Astrocyte (in vitro differentiated cells and primary cell): Measurements from ENCODE around the gene CPE. TPM values are rescaled to one million over a fixed set of nuclear protein-coding genes. Genes with fewer than 3 reads are reported as not detected.

Source experiments
- DNase-seq: peaks from one replicate; pipeline ENCODE4 v3.0.0-alpha.2; 2010; ENCODE audit warnings: low read depth
- FAIRE-seq: peaks from 2 replicates; lab custom pipeline; 2011; peaks lifted over from hg19 to GRCh38; lab: Jason Lieb, UNC
- H2AFZ ChIP-seq: 2 replicates; pipeline ENCODE4 v1.6.0; 2012; ENCODE audit warnings: low read depth, low read length, inconsistent platforms
- H3K27ac ChIP-seq: 2 replicates; pipeline ENCODE4 v1.5.1; 2011; ENCODE audit warnings: low read depth, low read length, inconsistent platforms
- H3K27me3 ChIP-seq: 2 replicates; pipeline ENCODE4 v1.6.0; 2011; ENCODE audit warnings: low read length, inconsistent platforms; ENCODE audit not compliant: insufficient read depth
- H3K36me3 ChIP-seq: 2 replicates; pipeline ENCODE4 v1.5.1; 2011; ENCODE audit warnings: low read length, inconsistent platforms; ENCODE audit not compliant: insufficient read depth
- H3K4me1 ChIP-seq: 2 replicates; pipeline ENCODE4 v1.5.1; 2011; ENCODE audit warnings: low read length, inconsistent platforms; ENCODE audit not compliant: insufficient read depth
- H3K4me2 ChIP-seq: 2 replicates; pipeline ENCODE4 v1.6.0; 2012; ENCODE audit warnings: low read length, inconsistent platforms
- H3K4me3 ChIP-seq: 2 replicates; pipeline ENCODE4 v1.5.1; 2011; ENCODE audit warnings: low read depth, mild to moderate bottlenecking, low read length, inconsistent platforms; ENCODE audit not compliant: insufficient read depth
- H3K79me2 ChIP-seq: 2 replicates; pipeline ENCODE4 v1.6.0; 2012; ENCODE audit warnings: mild to moderate bottlenecking, low read length, inconsistent platforms; ENCODE audit not compliant: insufficient read depth
- H3K9ac ChIP-seq: 2 replicates; pipeline ENCODE4 v1.6.0; 2012; ENCODE audit warnings: mild to moderate bottlenecking, low read length, inconsistent platforms
- H3K9me3 ChIP-seq: 2 replicates; pipeline ENCODE4 v1.5.1; 2012; ENCODE audit warnings: low read depth, mild to moderate bottlenecking, low read length, inconsistent platforms; ENCODE audit not compliant: insufficient read depth
- H4K20me1 ChIP-seq: 2 replicates; pipeline ENCODE4 v1.6.0; 2012; ENCODE audit warnings: low read length, inconsistent platforms; ENCODE audit not compliant: insufficient read depth
- H3K27ac Mint-ChIP-seq: one replicate; pipeline ENCODE4 v1.8.0; 2021; ENCODE audit warnings: mild to moderate bottlenecking, mixed read lengths; ENCODE audit not compliant: unreplicated experiment
- H3K27me3 Mint-ChIP-seq: one replicate; pipeline ENCODE4 v1.8.0; 2021; ENCODE audit warnings: low read depth, mixed read lengths; ENCODE audit not compliant: unreplicated experiment
- H3K36me3 Mint-ChIP-seq: one replicate; pipeline ENCODE4 v1.8.0; 2021; ENCODE audit warnings: low read depth, mixed read lengths; ENCODE audit not compliant: unreplicated experiment
- H3K4me1 Mint-ChIP-seq: one replicate; pipeline ENCODE4 v1.8.0; 2021; ENCODE audit warnings: low read depth, mixed read lengths; ENCODE audit not compliant: unreplicated experiment
- H3K4me3 Mint-ChIP-seq: one replicate; pipeline ENCODE4 v1.8.0; 2021; ENCODE audit warnings: mild to moderate bottlenecking, moderate library complexity, mixed read lengths; ENCODE audit not compliant: unreplicated experiment
- H3K9me3 Mint-ChIP-seq: one replicate; pipeline ENCODE4 v1.8.0; 2021; ENCODE audit warnings: mild to moderate bottlenecking, mixed read lengths; ENCODE audit not compliant: unreplicated experiment
- EZH2 ChIP-seq: IDR thresholded peaks from 2 replicates; pipeline ENCODE4 v1.6.1; 2012; ENCODE audit warnings: mild to moderate bottlenecking, low read length, inconsistent platforms; ENCODE audit not compliant: insufficient read depth
- total RNA-seq: library from RNA; stranded (reverse); gene quantifications from 2 replicates; pipeline ENCODE4 v1.2.1, GENCODE V29; 2021
- TF ChIP-seq, protein P1 (sequence below): IDR thresholded peaks from 2 replicates; pipeline ENCODE4 v1.5.1; 2011; ENCODE audit warnings: low read depth, mild to moderate bottlenecking, inconsistent platforms, low read length, moderate library complexity; ENCODE audit not compliant: insufficient read depth

CPE gene
- total RNA-seq, 1 donor from 2014 or later: 380 TPM

DNA sequence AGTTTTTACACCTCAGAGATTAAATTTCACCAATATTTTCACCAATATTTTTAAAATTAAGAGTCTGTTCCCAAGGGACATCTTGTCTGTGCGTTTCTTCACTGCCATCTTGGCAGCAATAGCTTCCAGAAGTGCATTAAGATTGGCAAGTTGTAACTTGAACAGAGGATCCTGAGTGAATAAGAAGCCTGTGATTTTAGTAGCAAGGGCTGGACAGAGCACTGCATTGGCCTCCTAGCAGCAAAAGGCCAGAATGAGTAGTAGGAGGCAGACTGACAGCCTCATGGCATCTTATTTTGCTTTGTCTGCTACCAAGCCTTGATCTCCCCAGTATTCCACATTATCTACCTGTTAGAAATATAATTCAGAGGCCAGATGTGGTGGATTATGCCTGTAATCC, 138.4 kb downstream of the CPE start:
- H3K36me3 ChIP-seq: no peaks in the 10 kb centered on the region
- H3K9me3 Mint-ChIP-seq: peaks cover 2% of the 10 kb centered on the region
- no peaks in the 10 kb centered on the region for H3K4me1 Mint-ChIP-seq
- no peak for TF ChIP-seq EZH2
- TF ChIP-seq, protein P1, sequence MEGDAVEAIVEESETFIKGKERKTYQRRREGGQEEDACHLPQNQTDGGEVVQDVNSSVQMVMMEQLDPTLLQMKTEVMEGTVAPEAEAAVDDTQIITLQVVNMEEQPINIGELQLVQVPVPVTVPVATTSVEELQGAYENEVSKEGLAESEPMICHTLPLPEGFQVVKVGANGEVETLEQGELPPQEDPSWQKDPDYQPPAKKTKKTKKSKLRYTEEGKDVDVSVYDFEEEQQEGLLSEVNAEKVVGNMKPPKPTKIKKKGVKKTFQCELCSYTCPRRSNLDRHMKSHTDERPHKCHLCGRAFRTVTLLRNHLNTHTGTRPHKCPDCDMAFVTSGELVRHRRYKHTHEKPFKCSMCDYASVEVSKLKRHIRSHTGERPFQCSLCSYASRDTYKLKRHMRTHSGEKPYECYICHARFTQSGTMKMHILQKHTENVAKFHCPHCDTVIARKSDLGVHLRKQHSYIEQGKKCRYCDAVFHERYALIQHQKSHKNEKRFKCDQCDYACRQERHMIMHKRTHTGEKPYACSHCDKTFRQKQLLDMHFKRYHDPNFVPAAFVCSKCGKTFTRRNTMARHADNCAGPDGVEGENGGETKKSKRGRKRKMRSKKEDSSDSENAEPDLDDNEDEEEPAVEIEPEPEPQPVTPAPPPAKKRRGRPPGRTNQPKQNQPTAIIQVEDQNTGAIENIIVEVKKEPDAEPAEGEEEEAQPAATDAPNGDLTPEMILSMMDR: no peak
- H3K4me3 ChIP-seq: no peak overlapping the region
- no peak for FAIRE-seq
- H3K9ac ChIP-seq: no peak overlapping the region
- no peak overlapping the region for H3K4me2 ChIP-seq
- no peaks in the 10 kb centered on the region for H3K79me2 ChIP-seq
- no peaks in the 10 kb centered on the region for H3K4me1 ChIP-seq
- H3K27me3 ChIP-seq: peaks cover 3% of the 10 kb centered on the region
- no peaks in the 10 kb centered on the region for H3K36me3 Mint-ChIP-seq
- H3K27ac Mint-ChIP-seq: no peak overlapping the region
- H3K4me3 Mint-ChIP-seq: no peak overlapping the region
- no peaks in the 10 kb centered on the region for H4K20me1 ChIP-seq
- peaks cover 2% of the 10 kb centered on the region for H3K27me3 Mint-ChIP-seq
- no peaks in the 10 kb centered on the region for H3K9me3 ChIP-seq
- no peak for DNase-seq
- H2AFZ ChIP-seq: no peak overlapping the region
- no peak overlapping the region for H3K27ac ChIP-seq

DNA sequence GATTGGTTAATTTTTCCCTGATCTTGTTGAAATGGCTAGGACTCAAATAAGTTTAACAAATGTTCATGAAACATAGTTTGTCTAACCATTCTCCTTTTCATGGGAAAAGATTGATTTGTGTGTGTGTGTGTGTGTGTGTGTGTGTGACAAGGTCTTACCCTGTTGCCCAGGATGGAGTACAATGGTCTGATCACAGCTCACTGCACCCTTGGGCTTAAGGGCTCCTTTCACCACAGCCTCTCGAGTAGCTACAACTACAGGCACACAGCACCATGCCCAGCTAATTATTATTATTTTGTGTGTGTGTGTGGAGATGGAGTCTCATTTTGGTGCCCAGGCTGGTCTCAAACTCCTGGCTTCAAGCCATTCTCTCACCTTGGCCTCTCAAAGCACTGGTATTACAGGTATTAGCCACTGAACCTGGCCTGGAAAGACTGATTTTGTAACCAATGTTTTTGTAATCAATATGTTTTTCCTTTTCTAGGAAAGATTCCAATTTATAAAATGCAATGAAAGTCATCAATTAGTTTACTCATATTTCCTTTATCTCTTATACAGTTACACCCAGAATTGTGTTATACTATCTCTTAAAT, 139.3 kb downstream of the CPE start:
- Histone ChIP-seq H3K79me2 (no peaks in the 10 kb centered on the region), H3K4me2 (no peak overlapping the region), H3K9ac (no peak overlapping the region), H3K27me3 (peaks cover 1% of the 10 kb centered on the region), H2AFZ (no peak overlapping the region), H4K20me1 (no peaks in the 10 kb centered on the region), H3K27ac (no peak overlapping the region), H3K4me3 (no peak overlapping the region), H3K4me1 (no peaks in the 10 kb centered on the region), H3K36me3 (no peaks in the 10 kb centered on the region), H3K9me3 (no peaks in the 10 kb centered on the region)
- FAIRE-seq (no peak), DNase-seq (no peak)
- H3K27me3 Mint-ChIP-seq: peaks cover 2% of the 10 kb centered on the region
- TF ChIP-seq, protein P1: no peak
- TF ChIP-seq EZH2: no peak
- H3K9me3 Mint-ChIP-seq: peaks cover 2% of the 10 kb centered on the region
- no peak overlapping the region for H3K27ac Mint-ChIP-seq
- no peaks in the 10 kb centered on the region for H3K4me1 Mint-ChIP-seq
- H3K4me3 Mint-ChIP-seq: no peak overlapping the region
- H3K36me3 Mint-ChIP-seq: no peaks in the 10 kb centered on the region

DNA sequence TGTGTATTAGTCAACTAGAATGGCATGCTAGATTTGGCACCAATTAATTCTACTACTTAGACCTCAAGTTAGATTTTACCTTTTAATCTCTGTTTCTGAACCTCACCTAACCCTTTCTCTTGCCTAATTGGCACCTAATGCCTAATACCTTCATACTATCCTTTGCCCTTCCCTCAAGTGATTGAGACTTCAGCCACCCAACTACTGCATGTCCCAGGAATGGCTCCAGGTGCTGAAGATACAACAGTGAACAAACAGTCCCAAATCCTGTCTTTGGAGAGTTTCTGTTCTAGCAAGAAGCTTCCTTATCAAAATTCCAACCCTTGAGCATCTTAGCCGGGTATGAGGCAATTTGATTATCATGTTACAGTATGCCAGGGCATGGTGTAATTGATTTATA, 139.9 kb downstream of the CPE start:
- H3K36me3 Mint-ChIP-seq: no peaks in the 10 kb centered on the region
- TF ChIP-seq, protein P1: no peak
- TF ChIP-seq EZH2: no peak
- H3K4me1 ChIP-seq: no peaks in the 10 kb centered on the region
- peaks cover 2% of the 10 kb centered on the region for H3K9me3 Mint-ChIP-seq
- no peak overlapping the region for H3K4me3 Mint-ChIP-seq
- H3K9me3 ChIP-seq: no peaks in the 10 kb centered on the region
- H3K4me2 ChIP-seq: no peak overlapping the region
- no peak for DNase-seq
- no peaks in the 10 kb centered on the region for H4K20me1 ChIP-seq
- no peaks in the 10 kb centered on the region for H3K27me3 ChIP-seq
- no peak overlapping the region for H2AFZ ChIP-seq
- H3K27ac Mint-ChIP-seq: no peak overlapping the region
- H3K27ac ChIP-seq: no peak overlapping the region
- H3K4me3 ChIP-seq: no peak overlapping the region
- H3K36me3 ChIP-seq: no peaks in the 10 kb centered on the region
- no peaks in the 10 kb centered on the region for H3K79me2 ChIP-seq
- no peak overlapping the region for H3K9ac ChIP-seq
- no peaks in the 10 kb centered on the region for H3K4me1 Mint-ChIP-seq
- no peak for FAIRE-seq
- no peaks in the 10 kb centered on the region for H3K27me3 Mint-ChIP-seq
